ENCODE data around the gene PPP1R37. TPM values are rescaled to one million over a fixed set of nuclear protein-coding genes. Genes with fewer than 3 reads are reported as not detected.

The PPP1R37 gene
- total and polyA plus RNA-seq, 2 experiments from 2014 or later = 14.0 to 30.8 TPM

GRCh38 chr19:45172611-45173208 lies 79.7 kb downstream of the PPP1R37 start:
- H3K79me2 ChIP-seq = peaks cover 13% of the 10 kb centered on the region
- TF ChIP-seq EZH2phosphoT487 (IDR thresholded peaks at IDR 0.05; ENCODE audit: low read depth, severe bottlenecking, unreplicated experiment) (no peak), EZH2 (IDR thresholded peaks at IDR 0.05; ENCODE audit: borderline replicate concordance) (no peak), CTCF (IDR thresholded peaks at IDR 0.05; ENCODE audit: poor library complexity) (no peak)
- H3K27ac ChIP-seq = no peak overlapping the region
- H3K4me3 ChIP-seq = no peak overlapping the region
- H2AFZ ChIP-seq = no peak overlapping the region
- no peaks in the 10 kb centered on the region for H3K9me2 ChIP-seq (replicated peaks; ENCODE audit: insufficient read depth)
- no peak for DNase-seq (ENCODE audit: low spot score)
- no peaks in the 10 kb centered on the region for H3K9me3 ChIP-seq (ENCODE audit: low read depth)
- H3K4me2 ChIP-seq = no peak overlapping the region
- WGBS (ENCODE audit: low lambda C conversion rate, missing lambda C conversion rate) = 93% methylated on average over 17 of the region's 18 CpGs
- H3K27me3 ChIP-seq = no peaks in the 10 kb centered on the region
- H4K20me1 ChIP-seq (ENCODE audit: insufficient read depth, poor library complexity, severe bottlenecking) = no peaks in the 10 kb centered on the region
- no peaks in the 10 kb centered on the region for H3K36me3 ChIP-seq (replicated peaks; ENCODE audit: insufficient read depth, low read depth)
- H3K4me1 ChIP-seq (ENCODE audit: insufficient read depth) = peaks cover 7% of the 10 kb centered on the region

- Histone ChIP-seq H4K20me1 (ENCODE audit: insufficient read depth, poor library complexity, severe bottlenecking) (no peaks in the 10 kb centered on the region), H3K4me2 (no peak overlapping the region), H3K9me3 (ENCODE audit: low read depth) (no peaks in the 10 kb centered on the region), H3K79me2 (peaks cover 13% of the 10 kb centered on the region), H3K4me1 (ENCODE audit: insufficient read depth) (peaks cover 7% of the 10 kb centered on the region), H3K27ac (no peak overlapping the region), H3K27me3 (no peaks in the 10 kb centered on the region), H3K36me3 (replicated peaks; ENCODE audit: insufficient read depth, low read depth) (no peaks in the 10 kb centered on the region), H3K9me2 (replicated peaks; ENCODE audit: insufficient read depth) (no peaks in the 10 kb centered on the region), H3K4me3 (no peak overlapping the region), H2AFZ (no peak overlapping the region)
- no peak for DNase-seq (ENCODE audit: low spot score)
- TF ChIP-seq EZH2 (IDR thresholded peaks at IDR 0.05; ENCODE audit: borderline replicate concordance) (no peak), EZH2phosphoT487 (IDR thresholded peaks at IDR 0.05; ENCODE audit: low read depth, severe bottlenecking, unreplicated experiment) (no peak), CTCF (IDR thresholded peaks at IDR 0.05; ENCODE audit: poor library complexity) (no peak)
- 87% methylated on average over 12 of the region's 12 CpGs for WGBS (ENCODE audit: low lambda C conversion rate, missing lambda C conversion rate)
Measured at GRCh38 chr19:45173816-45174215, 80.8 kb downstream of the PPP1R37 start.

- H3K4me1 ChIP-seq (ENCODE audit: insufficient read depth) = peaks cover 10% of the 10 kb centered on the region
- no peaks in the 10 kb centered on the region for H3K36me3 ChIP-seq (replicated peaks; ENCODE audit: insufficient read depth, low read depth)
- H3K79me2 ChIP-seq = peaks cover 25% of the 10 kb centered on the region
- WGBS (ENCODE audit: low lambda C conversion rate, missing lambda C conversion rate) = 89% methylated on average over 10 of the region's 10 CpGs
- H3K27ac ChIP-seq = no peak overlapping the region
- no peak overlapping the region for H3K4me3 ChIP-seq
- H3K9me3 ChIP-seq (ENCODE audit: low read depth) = no peaks in the 10 kb centered on the region
- TF ChIP-seq EZH2 (IDR thresholded peaks at IDR 0.05; ENCODE audit: borderline replicate concordance) (no peak), CTCF (IDR thresholded peaks at IDR 0.05; ENCODE audit: poor library complexity) (no peak), EZH2phosphoT487 (IDR thresholded peaks at IDR 0.05; ENCODE audit: low read depth, severe bottlenecking, unreplicated experiment) (no peak)
- DNase-seq (ENCODE audit: low spot score) = no peak
- H4K20me1 ChIP-seq (ENCODE audit: insufficient read depth, poor library complexity, severe bottlenecking) = no peaks in the 10 kb centered on the region
- no peak overlapping the region for H2AFZ ChIP-seq
- no peaks in the 10 kb centered on the region for H3K9me2 ChIP-seq (replicated peaks; ENCODE audit: insufficient read depth)
- no peak overlapping the region for H3K4me2 ChIP-seq
- no peaks in the 10 kb centered on the region for H3K27me3 ChIP-seq
Measured at GRCh38 chr19:45175515-45176345, 82.8 kb downstream of the PPP1R37 start.
